ENCODE results near the gene TCOF1.

The TCOF1 gene

GRCh38 chr5:150446088-150446487, 88.6 kb downstream of the TCOF1 start:
- FAIRE-seq (no peak), DNase-seq (ENCODE audit: low spot score) (no peak)

DNA sequence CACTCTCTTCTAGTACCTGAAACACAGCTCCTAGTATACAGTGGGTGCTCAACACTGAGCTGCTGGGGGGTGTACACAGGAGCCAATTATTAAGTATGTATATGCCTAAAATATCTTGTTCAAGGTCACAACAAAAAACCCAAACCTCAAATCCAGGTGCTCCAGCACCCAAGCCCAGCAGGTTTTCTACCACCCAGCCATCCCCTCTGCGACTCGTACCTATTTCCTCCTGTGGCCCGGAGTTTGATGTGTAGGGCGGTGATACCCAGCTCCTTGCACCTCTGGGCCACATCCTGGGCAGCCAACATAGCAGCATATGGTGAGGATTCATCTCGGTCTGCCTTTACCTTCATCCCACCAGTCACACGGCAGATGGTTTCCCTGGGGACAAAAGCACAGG, 89.1 kb downstream of the TCOF1 start:
- DNase-seq (ENCODE audit: low spot score) (no peak), FAIRE-seq (no peak)

GRCh38 chr5:150447188-150447587, 89.7 kb downstream of the TCOF1 start:
- FAIRE-seq (no peak), DNase-seq (ENCODE audit: low spot score) (no peak)

DNA sequence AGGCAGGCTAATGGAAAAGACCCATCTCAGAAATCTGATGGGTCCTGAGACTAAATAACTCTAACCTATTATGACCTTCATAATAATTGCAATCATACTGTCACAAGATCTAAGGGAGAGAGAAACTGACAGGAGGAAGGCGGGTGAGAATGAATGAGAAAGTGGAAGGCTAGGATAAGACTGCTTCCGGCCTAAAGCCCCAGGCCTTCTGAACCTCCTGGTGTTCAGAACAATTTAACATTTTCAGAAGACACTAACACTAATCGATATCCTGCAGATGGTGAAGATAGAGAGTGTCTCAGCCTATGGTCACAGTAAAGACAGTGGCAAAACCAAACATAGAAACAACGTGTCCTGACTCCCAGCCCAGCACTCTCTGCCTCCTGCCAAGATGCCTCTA, 90.8 kb downstream of the TCOF1 start:
- FAIRE-seq (no peak), DNase-seq (ENCODE audit: low spot score) (no peak)

DNA sequence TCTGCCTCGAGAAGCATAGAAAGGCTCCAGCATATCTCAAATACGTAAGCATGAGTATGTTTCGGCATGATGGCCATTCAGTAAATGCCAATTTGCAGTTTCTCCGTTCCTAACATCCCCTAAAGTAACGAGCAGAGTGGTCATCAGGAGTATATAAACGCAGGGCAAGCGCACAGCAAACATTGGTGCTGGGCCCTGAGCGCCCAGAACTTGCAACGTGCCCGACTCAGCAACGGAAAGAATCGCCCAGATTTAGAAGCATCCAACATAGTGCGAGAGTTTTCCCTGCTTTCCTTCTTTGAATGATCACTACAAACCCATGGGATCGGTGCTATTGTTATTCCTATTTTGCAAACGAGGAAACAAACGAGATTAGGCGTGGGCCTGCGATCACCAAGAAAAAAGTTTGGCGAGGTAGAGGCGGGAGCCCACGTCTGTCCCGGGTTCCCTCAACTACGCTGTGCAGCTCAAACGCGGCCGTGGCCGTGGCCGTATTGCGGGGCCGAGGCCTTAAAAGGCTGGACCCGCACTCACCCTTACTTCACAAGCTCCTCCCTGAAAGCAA, 91.5 kb downstream of the TCOF1 start:
- no peak for FAIRE-seq
- no peak for DNase-seq (ENCODE audit: low spot score)
